ENCODE results near the gene NDC80.

Gene NDC80

DNA sequence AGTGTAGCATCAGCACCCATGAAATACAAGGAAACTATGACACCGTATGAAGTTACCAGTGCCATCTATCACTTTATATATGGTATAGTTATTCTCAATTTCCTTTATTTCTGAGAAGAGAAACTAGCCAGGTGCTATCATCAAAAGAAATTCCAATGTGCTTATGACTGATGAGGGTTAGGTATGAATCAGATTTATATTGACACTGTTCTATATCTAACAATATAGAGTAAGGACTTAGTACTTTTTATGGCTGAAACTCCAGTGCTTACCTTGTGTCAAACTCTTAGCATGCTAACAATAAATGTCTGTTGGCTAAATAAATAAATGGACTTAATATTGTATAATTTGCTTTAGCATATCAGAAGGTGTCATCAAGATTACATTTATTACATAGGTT is 7.0 kb upstream of the NDC80 start:
- DNase-seq: no peak

GRCh38 chr18:2568129-2568528 is 3.2 kb upstream of the NDC80 start:
- no peak for DNase-seq

GRCh38 chr18:2568605-2569004 is 2.8 kb upstream of the NDC80 start:
- DNase-seq: no peak

DNA sequence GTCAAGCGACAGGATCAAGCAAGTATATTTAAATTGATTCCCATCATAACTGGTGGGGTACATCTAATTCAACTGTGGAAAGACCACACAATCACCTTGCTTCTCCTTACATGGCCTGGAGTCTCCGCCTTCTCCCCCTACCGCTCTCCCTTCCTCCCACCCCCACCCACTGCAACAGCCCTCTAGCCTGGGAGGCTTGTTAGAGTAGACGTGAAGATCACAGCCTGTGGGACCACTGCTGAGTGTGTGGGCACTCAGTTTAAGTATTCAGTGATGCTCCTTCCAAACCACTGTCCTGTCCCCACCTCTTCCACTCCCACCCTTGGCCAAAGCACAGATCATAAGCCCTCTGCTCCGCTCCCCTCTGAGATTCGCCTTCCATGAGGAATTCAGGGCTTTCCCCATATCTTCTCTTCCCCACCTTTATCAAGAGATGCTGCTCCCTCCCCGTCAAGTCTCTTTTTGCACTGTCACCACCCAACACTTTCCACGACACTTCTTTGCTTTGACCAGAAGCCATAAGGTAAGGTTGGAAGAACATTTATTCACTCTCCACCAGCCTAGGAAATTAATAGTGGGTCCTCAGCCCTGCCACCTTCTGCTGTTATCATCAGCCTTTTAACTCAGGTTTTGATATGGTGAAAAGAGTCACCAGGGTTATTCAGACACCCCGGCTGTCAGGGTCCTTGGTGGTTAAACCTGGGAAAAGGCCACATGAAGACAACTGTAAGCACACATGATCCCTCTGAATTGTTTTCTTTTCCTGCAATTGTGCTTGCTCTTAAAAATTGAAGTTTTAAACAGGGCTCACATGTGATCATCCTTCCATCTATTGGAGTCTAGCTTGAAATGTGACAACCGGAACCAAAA is 1.8 kb upstream of the NDC80 start:
- DNase-seq: no peak

DNA sequence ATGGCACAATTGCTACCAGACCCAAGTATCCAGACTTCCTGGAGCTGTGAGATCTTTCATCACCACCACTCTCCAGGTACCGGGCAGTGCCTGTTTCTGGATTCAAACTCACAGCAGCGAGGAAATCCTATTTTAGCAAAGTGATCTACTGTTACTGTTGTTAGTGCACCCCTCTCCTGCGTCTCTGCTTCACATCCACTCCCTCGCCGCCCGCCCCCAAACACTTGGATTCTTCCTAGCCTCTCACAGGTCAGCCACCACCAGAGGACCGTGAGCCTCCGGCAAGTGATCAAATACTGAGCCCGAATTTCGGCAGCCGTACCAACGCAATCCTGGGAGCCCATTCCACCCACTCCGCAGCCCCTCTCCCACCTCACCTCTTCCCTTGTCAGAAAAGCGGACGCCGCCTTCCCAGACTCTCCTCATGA is 571 bp upstream of the NDC80 start:
- DNase-seq: peak; percentile 43 to 49

DNA sequence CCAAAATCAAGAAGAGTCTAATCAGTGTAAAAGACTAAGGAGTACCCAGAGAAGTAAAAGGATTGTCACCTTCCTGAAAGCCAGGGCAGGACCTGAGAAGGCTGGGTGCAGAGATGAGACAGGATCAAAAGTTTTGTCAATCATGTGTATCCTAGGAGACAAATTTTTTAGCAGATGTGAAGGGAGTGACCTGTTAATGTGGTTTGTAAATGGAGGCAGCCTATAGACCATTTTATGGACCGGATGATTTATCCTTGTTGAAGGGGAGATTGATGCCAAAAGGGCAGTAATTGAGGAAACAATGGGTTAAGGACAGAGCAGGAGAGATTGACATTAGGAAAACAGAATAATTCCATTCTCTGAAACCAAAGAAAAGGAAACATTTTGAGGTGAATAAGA is 813 bp downstream of the NDC80 start:
- no peak for DNase-seq

DNA sequence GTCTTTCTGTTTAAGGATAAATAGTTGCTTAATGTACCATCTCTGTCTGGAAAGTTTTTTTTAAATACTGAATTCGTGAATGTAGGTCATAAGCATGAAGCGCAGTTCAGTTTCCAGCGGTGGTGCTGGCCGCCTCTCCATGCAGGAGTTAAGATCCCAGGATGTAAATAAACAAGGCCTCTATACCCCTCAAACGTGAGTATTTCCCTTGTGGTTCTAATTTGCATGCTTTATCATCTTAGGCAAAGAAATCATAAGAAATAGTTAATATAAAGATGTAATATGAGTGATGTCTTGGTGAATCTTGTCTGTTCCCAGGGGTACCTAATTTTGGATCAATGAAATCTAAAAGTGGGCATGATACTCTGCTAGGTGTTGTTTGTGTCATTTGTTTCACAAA is 1.5 kb downstream of the NDC80 start:
- DNase-seq: no peak

DNA sequence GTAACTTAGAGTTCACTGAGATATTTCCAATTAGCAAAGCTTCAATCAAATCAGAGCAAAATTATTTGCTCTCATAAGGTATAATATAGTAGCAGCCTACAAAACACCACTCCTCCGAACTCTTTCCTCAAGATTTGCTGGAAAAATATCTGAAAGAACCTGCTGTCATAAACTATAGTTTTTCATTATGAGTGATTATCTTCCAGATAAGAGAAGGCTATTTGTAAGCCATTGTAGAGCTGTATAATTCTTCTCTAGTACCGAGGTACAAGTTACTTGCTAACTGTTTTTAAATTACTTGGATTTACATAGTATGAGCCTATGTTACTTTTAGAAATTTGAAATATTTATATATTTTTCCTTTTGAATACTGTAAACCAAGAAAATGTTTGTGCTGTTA is 2.1 kb downstream of the NDC80 start:
- DNase-seq: no peak

- DNase-seq: no peak
Measured at GRCh38 chr18:2587788-2588187, 16.4 kb downstream of the NDC80 start.

GRCh38 chr18:2588666-2589344 is 17.4 kb downstream of the NDC80 start:
- no peak for DNase-seq

DNA sequence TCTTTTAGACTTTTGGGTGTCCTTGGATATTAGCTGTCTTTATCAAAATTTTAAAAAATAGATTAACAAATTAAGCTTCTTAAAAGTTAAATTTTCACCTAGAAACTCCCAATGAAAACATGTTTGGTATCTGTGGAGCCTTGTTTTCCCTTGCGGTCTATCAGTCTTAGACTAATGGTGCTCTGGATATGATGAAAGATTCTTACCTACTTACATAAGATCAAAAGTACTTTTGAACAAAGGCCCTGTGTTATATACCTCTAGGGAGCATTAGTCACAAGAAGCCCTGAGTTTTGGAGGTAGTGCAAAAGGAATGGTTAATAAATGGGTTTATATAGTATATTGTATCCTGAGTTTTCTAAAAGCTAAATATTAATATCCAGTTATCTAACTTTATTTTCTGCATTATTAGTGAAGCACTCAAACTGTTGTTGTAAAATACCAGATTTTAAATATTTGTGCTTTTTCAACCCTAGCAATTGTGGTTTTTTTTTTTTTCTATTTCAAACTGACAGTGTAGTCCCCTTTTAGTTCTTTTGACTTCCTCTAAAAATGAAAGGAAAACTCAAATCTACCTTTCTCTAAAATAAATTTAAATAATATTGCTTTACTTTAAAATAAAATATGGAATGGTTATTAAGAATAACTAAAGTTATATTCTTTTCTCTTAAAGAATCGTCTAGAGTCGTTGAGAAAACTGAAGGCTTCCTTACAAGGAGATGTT is 18.1 kb downstream of the NDC80 start:
- DNase-seq: no peak

DNA sequence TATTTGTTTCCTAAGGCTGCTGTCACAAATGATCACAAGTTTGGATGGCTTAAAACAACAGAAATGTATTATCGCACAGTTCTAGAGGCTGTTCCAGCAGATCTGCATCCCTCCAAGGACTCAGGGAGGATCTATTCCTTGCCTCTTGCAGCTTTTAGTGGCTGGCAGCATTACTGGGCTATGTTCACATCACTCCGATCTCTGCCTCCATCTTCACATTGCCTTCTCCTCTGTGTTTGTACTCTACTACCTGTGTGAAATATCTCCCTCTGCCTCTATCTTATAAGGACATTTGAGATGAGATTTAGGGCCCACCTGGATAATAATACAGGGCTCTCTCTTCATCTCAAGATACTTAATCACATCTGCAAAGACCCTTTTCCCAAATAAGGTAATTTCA is 18.9 kb downstream of the NDC80 start:
- no peak for DNase-seq

DNA sequence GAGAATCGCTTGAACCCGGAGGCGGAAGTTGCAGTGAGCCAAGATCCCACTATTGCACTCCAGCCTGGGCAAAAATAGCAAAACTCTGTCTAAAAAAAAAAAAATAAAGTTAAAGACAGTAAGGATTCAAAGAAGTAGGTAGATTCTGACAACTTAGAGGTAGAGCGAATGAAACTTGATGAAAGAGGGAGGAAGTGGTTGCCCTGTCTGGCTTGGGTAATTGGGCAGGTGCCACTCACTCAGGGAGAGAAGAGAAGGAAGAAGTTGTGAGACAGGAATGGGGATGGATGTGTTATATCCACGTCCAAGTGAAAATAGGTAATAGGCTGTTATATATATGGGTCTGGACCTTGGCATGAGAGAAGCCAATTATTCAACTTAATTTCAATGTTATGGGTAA is 26.3 kb downstream of the NDC80 start:
- no peak for DNase-seq

- no peak for DNase-seq
Measured at GRCh38 chr18:2602844-2603243, 31.5 kb downstream of the NDC80 start.

DNA sequence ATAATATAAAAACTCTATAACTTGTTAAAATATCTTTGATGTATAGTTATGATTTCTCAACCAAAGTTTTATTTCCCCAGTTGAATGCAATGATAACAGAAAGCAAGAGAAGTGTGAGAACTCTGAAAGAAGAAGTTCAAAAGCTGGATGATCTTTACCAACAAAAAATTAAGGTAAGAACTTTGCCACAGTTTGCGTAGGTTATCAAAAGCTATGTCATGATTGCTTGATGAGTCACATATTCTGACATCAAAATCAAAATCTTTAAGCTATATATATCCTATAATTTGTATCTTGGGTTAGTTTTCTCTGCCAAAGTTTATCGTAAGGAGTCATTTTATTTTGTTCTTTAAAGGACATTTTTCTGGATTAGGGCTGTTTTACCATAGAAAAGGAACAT is 35.0 kb downstream of the NDC80 start:
- no peak for DNase-seq

GRCh38 chr18:2609604-2610003 is 38.2 kb downstream of the NDC80 start:
- no peak for DNase-seq

GRCh38 chr18:2610549-2610948 is 39.2 kb downstream of the NDC80 start:
- DNase-seq: no peak

DNA sequence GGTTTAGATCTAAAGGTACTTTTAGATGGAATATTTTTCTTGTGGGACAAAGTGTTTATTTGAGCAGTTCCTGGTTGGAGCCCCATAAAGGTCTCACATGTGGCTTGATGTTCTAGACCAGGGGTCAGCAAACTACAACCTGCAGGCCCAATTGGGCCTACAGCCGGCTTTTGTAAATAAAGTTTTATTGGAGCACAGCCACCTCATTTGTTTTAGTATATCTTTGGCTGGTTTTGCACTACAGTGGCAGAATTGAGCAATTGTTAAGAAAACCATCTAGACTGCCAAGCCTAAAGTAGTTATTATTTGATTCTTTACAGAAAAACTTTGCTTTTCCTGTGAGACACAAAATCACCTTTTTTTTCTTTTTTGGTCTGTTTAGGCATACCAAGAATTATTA is 41.6 kb downstream of the NDC80 start:
- DNase-seq: no peak

GRCh38 chr18:2617401-2617998 is 46.1 kb downstream of the NDC80 start:
- no peak for DNase-seq

DNA sequence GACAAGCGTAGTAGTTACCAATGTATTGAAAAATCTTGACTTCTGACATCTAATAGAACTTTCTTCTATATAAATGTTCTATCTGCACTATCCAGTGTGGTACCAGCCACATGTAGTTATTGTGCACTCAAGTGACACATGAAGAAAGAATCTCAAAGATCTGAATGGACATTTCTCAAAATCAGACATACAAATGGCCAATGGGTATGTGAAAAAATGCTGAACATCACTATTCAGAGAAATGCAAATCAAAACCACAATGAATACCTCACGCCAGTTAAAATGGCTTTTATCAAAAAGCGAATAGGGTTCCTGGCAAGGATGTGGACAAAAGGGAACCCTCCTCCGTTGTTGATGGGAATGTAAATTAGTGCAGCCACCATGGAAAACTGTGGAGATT is 46.7 kb downstream of the NDC80 start:
- no peak for DNase-seq

- no peak for DNase-seq
Measured at GRCh38 chr18:2625217-2625616, 53.9 kb downstream of the NDC80 start.

- DNase-seq: no peak
Measured at GRCh38 chr18:2627821-2628276, 56.5 kb downstream of the NDC80 start.

GRCh38 chr18:2629003-2629402 is 57.6 kb downstream of the NDC80 start:
- DNase-seq: no peak
